GM18861 (cell line): Measurements from ENCODE around the gene BID.

Experiments
- ATAC-seq: cut with Tn5 transposase; IDR thresholded peaks from one replicate; pipeline ENCODE4 v1.9.1; 2021; ENCODE audit not compliant: unreplicated experiment

Gene BID

GRCh38 chr22:17803609-17804270 is 29.5 kb upstream of the BID start:
- ATAC-seq = no peak

- no peak for ATAC-seq
Observed at GRCh38 chr22:17802822-17803221, 28.6 kb upstream of the BID start.

GRCh38 chr22:17802411-17802810 is 28.1 kb upstream of the BID start:
- ATAC-seq = no peak

GRCh38 chr22:17797721-17798559 is 23.7 kb upstream of the BID start:
- ATAC-seq = no peak

- ATAC-seq = no peak
Observed at GRCh38 chr22:17796695-17797094, 22.4 kb upstream of the BID start.

GRCh38 chr22:17795661-17796548 is 21.6 kb upstream of the BID start:
- peak; percentile 31 for ATAC-seq

- no peak for ATAC-seq
Observed at GRCh38 chr22:17794726-17795542, 20.7 kb upstream of the BID start.

- ATAC-seq = no peak
Observed at GRCh38 chr22:17792854-17793434, 18.7 kb upstream of the BID start.

GRCh38 chr22:17792299-17792698 is 18.0 kb upstream of the BID start:
- no peak for ATAC-seq

- no peak for ATAC-seq
Observed at GRCh38 chr22:17791196-17791595, 16.9 kb upstream of the BID start.

- ATAC-seq = no peak
Observed at GRCh38 chr22:17789379-17790200, 15.3 kb upstream of the BID start.

GRCh38 chr22:17788528-17789378 is 14.5 kb upstream of the BID start:
- no peak for ATAC-seq

- ATAC-seq = no peak
Observed at GRCh38 chr22:17787716-17788330, 13.6 kb upstream of the BID start.

GRCh38 chr22:17787241-17787640 is 13.0 kb upstream of the BID start:
- no peak for ATAC-seq

GRCh38 chr22:17786435-17787161 is 12.3 kb upstream of the BID start:
- ATAC-seq = no peak

GRCh38 chr22:17785185-17786184 is 11.2 kb upstream of the BID start:
- no peak for ATAC-seq
